ENCODE results near the gene TTL. TPM values are rescaled to one million over a fixed set of nuclear protein-coding genes. Genes with fewer than 3 reads are reported as not detected.
A peak's percentile ranks its signal among the peaks of the same experiment; 100 is the strongest.

TTL gene
- total RNA-seq, 1 experiment from 2014 or later, result 58.9 TPM

DNA sequence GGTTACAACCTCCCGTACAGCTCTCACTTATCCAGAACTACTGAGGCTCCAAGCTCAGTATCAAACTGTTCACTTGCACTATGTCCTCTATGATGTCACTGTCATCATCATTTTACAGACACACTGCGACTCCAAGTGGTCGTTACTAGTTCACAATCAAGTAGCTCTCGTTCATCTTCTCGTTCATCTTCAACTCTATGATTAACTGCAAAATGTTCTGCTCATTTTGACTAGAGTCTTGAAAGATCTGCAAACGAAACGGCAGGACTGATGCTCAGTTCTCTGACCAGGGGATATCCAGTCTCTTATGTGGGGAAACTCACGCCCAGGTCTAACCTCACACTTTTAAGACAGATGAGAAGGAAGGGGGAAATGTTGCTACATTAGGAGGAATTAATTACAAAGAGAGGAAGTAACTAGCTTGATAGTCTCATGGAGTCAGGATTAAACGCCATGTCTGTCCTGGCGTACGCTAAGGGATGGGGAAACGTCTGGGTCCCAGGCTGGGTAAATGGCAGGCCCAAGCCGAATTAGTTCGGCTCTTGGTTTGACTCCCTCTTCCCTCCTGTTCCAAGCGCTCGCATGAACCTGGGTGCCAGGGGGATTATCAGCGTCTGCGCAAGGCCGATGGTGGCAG, 101.7 kb downstream of the TTL start:
- H3K9me3 Mint-ChIP-seq, result no peaks in the 10 kb centered on the region
- peaks cover 13% of the 10 kb centered on the region for H3K23me2 ChIP-seq (ENCODE audit: insufficient read length, low read depth, low read length, poor library complexity, severe bottlenecking)
- no peak overlapping the region for H4K91ac ChIP-seq (ENCODE audit: insufficient read length, low read depth, low read length)
- H4K8ac ChIP-seq (replicated peaks; ENCODE audit: insufficient read length, low read depth, low read length), result no peak overlapping the region
- no peak overlapping the region for H2BK120ac ChIP-seq (ENCODE audit: low read depth, low read length, poor library complexity, severe bottlenecking)
- H3K4ac ChIP-seq (ENCODE audit: low read depth, low read length), result no peak overlapping the region
- H2AFZ ChIP-seq (ENCODE audit: low read length), result no peak overlapping the region
- H3K27me3 Mint-ChIP-seq (ENCODE audit: low read depth), result no peaks in the 10 kb centered on the region; the same call in 1 of the 2 replicates
- H3T11ph ChIP-seq (ENCODE audit: low read length), result no peak overlapping the region
- H3K27me3 ChIP-seq (ENCODE audit: insufficient read depth, low read length), result no peaks in the 10 kb centered on the region
- no peak overlapping the region for H2BK12ac ChIP-seq (ENCODE audit: insufficient read length, low read depth, low read length)
- peak overlapping the region; percentile 37 for H3K27ac ChIP-seq (ENCODE audit: insufficient read length, low read depth, low read length)
- H2BK5ac ChIP-seq (ENCODE audit: insufficient read length, low read length), result peak overlapping the region; percentile 30
- peak overlapping the region; percentile 88 for H3K4me2 ChIP-seq (ENCODE audit: insufficient read depth, insufficient read length, low read length)
- TF ChIP-seq, protein P1, sequence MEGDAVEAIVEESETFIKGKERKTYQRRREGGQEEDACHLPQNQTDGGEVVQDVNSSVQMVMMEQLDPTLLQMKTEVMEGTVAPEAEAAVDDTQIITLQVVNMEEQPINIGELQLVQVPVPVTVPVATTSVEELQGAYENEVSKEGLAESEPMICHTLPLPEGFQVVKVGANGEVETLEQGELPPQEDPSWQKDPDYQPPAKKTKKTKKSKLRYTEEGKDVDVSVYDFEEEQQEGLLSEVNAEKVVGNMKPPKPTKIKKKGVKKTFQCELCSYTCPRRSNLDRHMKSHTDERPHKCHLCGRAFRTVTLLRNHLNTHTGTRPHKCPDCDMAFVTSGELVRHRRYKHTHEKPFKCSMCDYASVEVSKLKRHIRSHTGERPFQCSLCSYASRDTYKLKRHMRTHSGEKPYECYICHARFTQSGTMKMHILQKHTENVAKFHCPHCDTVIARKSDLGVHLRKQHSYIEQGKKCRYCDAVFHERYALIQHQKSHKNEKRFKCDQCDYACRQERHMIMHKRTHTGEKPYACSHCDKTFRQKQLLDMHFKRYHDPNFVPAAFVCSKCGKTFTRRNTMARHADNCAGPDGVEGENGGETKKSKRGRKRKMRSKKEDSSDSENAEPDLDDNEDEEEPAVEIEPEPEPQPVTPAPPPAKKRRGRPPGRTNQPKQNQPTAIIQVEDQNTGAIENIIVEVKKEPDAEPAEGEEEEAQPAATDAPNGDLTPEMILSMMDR (conservative IDR thresholded peaks at IDR 0.05), result no peak
- no CpG with 5 or more reads among the region's 19 CpGs for WGBS (ENCODE audit: extremely low coverage, insufficient read length, low lambda C conversion rate)
- H2BK20ac ChIP-seq (ENCODE audit: low read depth, low read length, poor library complexity, severe bottlenecking), result no peak overlapping the region
- no peaks in the 10 kb centered on the region for H4K20me1 ChIP-seq (ENCODE audit: control insufficient read depth, insufficient read depth, insufficient read length)
- H2AK5ac ChIP-seq (ENCODE audit: insufficient read length, low read length), result no peak overlapping the region
- H3K36me3 Mint-ChIP-seq (ENCODE audit: insufficient read depth in 1 of 3, low read depth in 3 of 3), result peaks cover 13 to 23% (median 18%) of the 10 kb centered on the region in 3 experiments
- H3K4me1 Mint-ChIP-seq, result peaks cover 17% of the 10 kb centered on the region in 2 experiments
- H3K9me3 ChIP-seq (ENCODE audit: control insufficient read depth, low read depth, low read length), result no peaks in the 10 kb centered on the region
- H3K18ac ChIP-seq (ENCODE audit: insufficient read length, low read depth, low read length), result peak overlapping the region; percentile 80
- no peak overlapping the region for H3K23ac ChIP-seq (ENCODE audit: insufficient read length, low read depth, low read length)
- H3K79me1 ChIP-seq (ENCODE audit: insufficient read depth, low read depth, low read length, poor library complexity, severe bottlenecking), result no peaks in the 10 kb centered on the region
- no peak overlapping the region for H3K56ac ChIP-seq (ENCODE audit: insufficient read length, low read depth, low read length)
- H3K4me3 Mint-ChIP-seq, result peak overlapping the region; percentile 86 to 95
- peak overlapping the region; percentile 99 to 100 (median 99) for H3K27ac Mint-ChIP-seq
- no peaks in the 10 kb centered on the region for H3K4me1 ChIP-seq (ENCODE audit: insufficient read depth, low read length)
- H4K5ac ChIP-seq (ENCODE audit: insufficient read length, low read depth, low read length), result no peak overlapping the region
- H3K79me2 ChIP-seq (ENCODE audit: insufficient read depth, low read length), result no peaks in the 10 kb centered on the region
- H3K14ac ChIP-seq (ENCODE audit: insufficient read depth, low read length), result peak overlapping the region; percentile 89
- H2BK15ac ChIP-seq (ENCODE audit: low read depth, low read length), result no peak overlapping the region
- no peak for DNase-seq
- H3K9ac ChIP-seq (ENCODE audit: extremely low read depth, insufficient read length, low read length), result peak overlapping the region; percentile 90

All from H9 (cell line).